Esophagus (tissue), 2 donors: Measurements from ENCODE around the gene CDC25B. TPM values are rescaled to one million over a fixed set of nuclear protein-coding genes. Genes with fewer than 3 reads are reported as not detected.

Source experiments
- H3K27ac ChIP-seq, 2 donors: one replicate each; pipeline ENCODE4 v1.5.1; 2013; ENCODE audit warnings: low read depth in 2 of 2, mild to moderate bottlenecking in 2 of 2, inconsistent platforms in 1 of 2, low read length in 1 of 2, moderate library complexity in 1 of 2
- H3K27me3 ChIP-seq, 2 donors: one replicate each; pipeline ENCODE4 v1.6.1; 2013; ENCODE audit warnings: low read length in 2 of 2, control low read depth in 1 of 2, mild to moderate bottlenecking in 1 of 2; ENCODE audit not compliant: insufficient read depth in 2 of 2, control insufficient read depth in 1 of 2
- H3K36me3 ChIP-seq, 2 donors: one replicate each; pipeline ENCODE4 v1.6.1; 2013; ENCODE audit warnings: low read length in 1 of 2; ENCODE audit not compliant: control insufficient read depth in 2 of 2, insufficient read depth in 2 of 2
- H3K4me1 ChIP-seq, 2 donors: one replicate each; pipeline ENCODE4 v1.6.1; 2013; ENCODE audit warnings: low read length in 1 of 2; ENCODE audit not compliant: control insufficient read depth in 2 of 2, insufficient read depth in 2 of 2
- H3K4me3 ChIP-seq, 2 donors: one replicate each; pipeline ENCODE4 v1.5.1; 2013; ENCODE audit warnings: low read length in 2 of 2, mild to moderate bottlenecking in 2 of 2, low read depth in 1 of 2, moderate library complexity in 1 of 2
- H3K9me3 ChIP-seq, 2 donors: one replicate each; pipeline ENCODE4 v1.6.1; 2013; ENCODE audit warnings: mild to moderate bottlenecking in 2 of 2, low read depth in 1 of 2, low read length in 1 of 2, moderate library complexity in 1 of 2; ENCODE audit not compliant: control insufficient read depth in 2 of 2, insufficient read depth in 1 of 2
- WGBS, 2 donors: extraction: QIAGEN DNeasy Blood & Tissue Kit; methylation state at CpG; one replicate each; pipeline ENCODE4 v1.1.7; 2013; 5-methylcytosine and 5-hydroxymethylcytosine counted together
- polyA plus RNA-seq, 2 donors: library from polyadenylated mRNA; stranded (reverse); fragments of 200-250 nt; gene quantifications; one replicate each; pipeline ENCODE4 v1.2.3, GENCODE V29; 2013
- donor health status: healthy with polysubstance abuse.
- donor health status: Bipolar disorder and iron deficiency.

Gene CDC25B
- polyA plus RNA-seq, 2 donors: 15.6 to 21.8 TPM

DNA sequence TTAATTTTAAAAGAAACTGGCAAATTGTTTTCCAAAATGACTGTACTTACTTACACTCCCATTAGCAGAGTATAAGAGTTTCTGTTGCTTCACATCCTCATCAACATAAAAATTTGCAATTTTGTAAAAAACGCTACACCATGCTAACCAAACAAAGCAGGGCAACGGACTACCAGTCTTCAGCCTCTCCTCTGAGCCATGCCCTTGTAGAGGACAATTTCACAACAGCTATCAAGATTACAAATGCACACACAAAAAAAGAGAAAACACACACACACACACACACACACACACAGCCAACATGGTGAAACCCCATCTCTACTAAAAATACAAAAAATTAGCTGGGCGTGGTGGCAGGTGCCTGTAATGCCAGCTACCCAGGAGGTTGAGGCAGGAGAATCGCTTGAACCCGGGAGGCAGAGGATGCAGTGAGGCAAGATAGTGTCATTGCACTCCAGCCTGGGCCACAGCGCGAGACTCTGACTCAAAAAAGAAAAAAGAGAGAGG lies 24.5 kb upstream of the CDC25B start:
- H3K36me3 ChIP-seq: no peaks in the 10 kb centered on the region
- peaks cover 3 to 8% of the 10 kb centered on the region in 2 donors for H3K4me1 ChIP-seq
- no peak overlapping the region for H3K27ac ChIP-seq
- H3K9me3 ChIP-seq: peaks cover 0 to 2% of the 10 kb centered on the region in 2 donors
- WGBS, 2 donors: 84 to 86% methylated on average over 7 of the region's 7 CpGs
- H3K27me3 ChIP-seq: no peaks in the 10 kb centered on the region
- no peak overlapping the region for H3K4me3 ChIP-seq

DNA sequence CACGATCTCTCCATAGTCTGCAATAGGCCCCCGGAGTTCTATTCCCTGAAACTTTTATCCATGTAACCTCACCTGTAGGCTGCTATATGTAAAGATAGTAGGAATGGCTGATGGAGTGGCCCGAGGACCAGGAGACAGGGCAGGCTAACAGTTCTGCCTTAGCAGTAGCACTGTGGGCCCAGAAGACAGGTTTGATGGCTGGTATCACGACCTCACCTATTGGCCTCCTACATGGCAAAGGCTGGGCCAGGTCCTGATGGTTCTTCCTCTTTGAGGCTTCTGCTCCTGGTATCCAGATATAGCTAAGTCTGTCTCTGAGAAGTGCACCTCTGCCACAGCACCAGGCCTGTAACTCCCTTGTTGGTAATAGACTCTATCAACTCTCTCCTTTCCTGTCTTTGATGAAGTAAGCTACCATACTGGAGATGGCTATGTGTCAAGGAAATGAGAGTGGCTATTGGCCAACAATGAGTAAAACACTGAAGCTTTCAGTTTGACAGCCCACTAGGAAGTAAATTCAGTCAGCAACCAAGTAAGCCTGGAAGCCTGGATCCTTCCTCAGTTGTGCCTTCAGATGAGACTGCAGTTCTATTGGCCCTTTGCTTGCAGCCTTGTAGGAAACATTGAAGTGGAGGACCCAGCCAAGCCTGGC lies 20.5 kb upstream of the CDC25B start:
- H3K4me3 ChIP-seq: no peak overlapping the region
- 93 to 96% methylated on average over 4 of the region's 4 CpGs for WGBS, 2 donors
- H3K4me1 ChIP-seq: peaks cover 7 to 8% of the 10 kb centered on the region in 2 donors
- no peaks in the 10 kb centered on the region for H3K36me3 ChIP-seq
- no peaks in the 10 kb centered on the region for H3K27me3 ChIP-seq
- no peaks in the 10 kb centered on the region for H3K9me3 ChIP-seq
- H3K27ac ChIP-seq: no peak overlapping the region

DNA sequence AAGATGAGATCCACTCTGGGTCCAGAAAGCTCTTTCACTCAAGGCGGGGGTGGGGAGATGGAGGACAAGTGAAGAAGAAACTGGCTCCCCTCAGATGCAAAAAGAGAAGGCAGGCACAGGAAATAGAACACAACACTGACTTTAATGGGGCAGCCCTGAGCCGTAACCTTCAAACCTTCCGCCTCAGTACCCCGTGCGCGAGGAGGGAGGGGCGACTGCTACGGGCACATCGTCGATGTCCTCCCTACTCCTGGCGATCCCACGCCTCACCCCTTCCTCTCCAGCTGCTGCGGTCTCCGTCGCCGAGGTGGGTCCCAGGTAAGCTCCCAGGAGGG lies 18.8 kb upstream of the CDC25B start:
- H3K27me3 ChIP-seq: no peaks in the 10 kb centered on the region
- H3K4me3 ChIP-seq: peak overlapping the region; percentile 39 to 52
- H3K4me1 ChIP-seq: peaks cover 7 to 14% of the 10 kb centered on the region in 2 donors
- H3K36me3 ChIP-seq: no peaks in the 10 kb centered on the region
- H3K27ac ChIP-seq: no peak overlapping the region
- 10 to 13% methylated on average over 15 to 16 of the region's 16 CpGs for WGBS, 2 donors
- no peaks in the 10 kb centered on the region for H3K9me3 ChIP-seq

DNA sequence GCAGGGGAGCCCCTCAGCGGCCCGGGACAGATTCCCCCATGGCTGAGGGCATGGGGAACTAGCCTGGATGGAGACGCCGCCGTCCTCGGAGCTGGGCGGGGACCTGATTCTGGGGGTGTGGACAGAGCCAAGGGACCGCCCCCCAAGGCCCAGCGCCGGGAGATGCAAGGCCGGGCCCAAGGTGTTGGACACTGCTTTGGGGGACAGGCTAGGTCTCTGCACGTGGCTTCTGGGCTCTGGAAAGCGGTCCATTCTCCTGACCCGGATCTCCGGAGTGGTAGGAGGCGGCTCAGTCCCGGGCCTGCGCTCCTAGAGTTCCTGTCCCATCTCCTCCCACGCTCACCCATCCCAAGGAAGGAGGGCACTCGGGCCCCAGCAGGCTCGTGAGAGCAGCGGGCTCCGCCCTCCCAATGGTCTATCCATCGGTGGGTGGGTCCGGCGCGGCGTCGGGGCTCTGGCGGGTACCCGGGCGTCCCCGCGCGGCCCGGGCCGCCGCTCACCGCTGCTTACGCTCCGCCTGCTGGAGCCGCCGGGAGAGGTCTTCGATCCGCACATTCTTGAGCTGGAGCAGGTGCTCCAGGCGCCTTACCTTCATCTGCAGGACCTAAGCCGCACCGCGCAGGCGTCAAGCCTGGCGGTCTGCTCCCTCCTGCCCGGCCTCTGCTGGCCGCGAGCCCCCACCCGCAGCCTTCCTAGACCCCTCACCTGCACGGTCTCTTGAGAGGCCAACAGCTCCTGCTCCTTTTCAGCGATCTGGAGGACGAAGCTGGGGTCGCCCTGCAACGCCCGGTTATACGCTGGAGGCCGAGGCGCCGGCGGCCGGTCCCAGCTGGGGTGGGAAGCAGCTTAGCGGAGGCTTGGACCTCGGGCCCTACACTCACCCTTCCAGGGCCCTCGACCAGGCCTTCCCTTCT lies 18.1 kb upstream of the CDC25B start:
- 2% methylated on average over 68 to 70 of the region's 70 CpGs for WGBS, 2 donors
- no peaks in the 10 kb centered on the region for H3K9me3 ChIP-seq
- no peaks in the 10 kb centered on the region for H3K27me3 ChIP-seq
- peaks cover 8 to 19% of the 10 kb centered on the region in 2 donors for H3K4me1 ChIP-seq
- H3K27ac ChIP-seq: no peak overlapping the region
- no peaks in the 10 kb centered on the region for H3K36me3 ChIP-seq
- peak overlapping the region; percentile 39 to 52 for H3K4me3 ChIP-seq

DNA sequence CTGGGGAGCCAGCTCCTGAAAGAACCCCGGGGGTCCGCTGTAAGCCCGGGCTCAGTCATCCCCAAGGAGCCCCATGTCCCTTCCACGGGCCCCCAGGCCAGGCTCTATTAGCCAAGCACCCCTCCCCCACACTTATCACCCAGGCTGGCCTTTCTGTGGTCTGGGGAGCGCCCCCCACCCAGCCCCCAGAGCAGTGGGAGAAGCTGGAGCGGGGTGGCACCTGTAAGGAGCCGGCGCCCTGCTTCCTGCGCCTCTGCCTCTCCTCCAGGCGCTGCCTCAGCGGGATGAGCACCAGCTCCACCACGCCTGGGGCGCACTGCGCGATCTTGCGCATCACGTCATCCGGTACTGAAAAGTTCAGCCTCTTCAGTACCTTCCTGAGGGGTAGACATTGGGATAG lies 17.1 kb upstream of the CDC25B start:
- Histone ChIP-seq H3K9me3 (no peaks in the 10 kb centered on the region), H3K4me1 (peaks cover 14 to 28% of the 10 kb centered on the region in 2 donors)
- 52 to 54% methylated on average over 18 of the region's 18 CpGs for WGBS, 2 donors

DNA sequence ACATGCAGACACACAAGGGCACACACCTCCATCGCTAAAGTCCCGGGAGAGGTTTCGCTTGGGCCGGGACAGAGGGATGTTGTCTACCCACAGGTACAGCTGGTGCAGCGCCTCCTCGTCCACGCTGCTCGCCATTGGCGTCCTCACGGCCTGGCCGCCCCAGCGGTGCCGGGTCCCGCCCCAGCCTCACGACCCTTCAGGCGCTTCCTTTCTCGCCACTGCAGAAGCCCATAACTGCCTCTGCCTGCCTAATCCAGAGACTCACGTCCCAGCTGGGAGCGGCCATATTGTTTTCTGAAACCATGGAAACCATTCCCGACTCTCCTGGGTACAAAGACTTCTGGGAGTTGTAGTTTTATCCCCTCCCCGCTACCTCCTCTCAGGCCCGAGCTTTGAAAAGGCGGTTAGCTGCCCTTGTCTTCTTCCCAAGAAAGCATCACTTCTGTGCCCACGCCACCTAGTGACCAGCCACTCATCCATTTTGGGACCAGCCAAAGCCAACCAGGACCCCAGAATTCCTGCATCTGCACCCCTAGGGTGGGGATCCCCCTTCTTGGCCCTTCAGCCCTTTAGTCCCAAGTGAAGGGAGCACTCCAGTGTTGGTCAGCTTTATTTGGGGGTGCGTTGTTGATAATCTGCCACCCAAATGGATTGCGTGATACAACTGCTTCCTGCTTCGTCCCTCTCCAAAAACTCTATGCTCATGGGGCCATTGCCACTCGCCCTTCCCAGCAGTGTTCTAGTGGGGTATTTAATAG lies 14.8 kb upstream of the CDC25B start, which contains the start of gene SPEF1:
Gene SPEF1 (minus strand): TSS at position 296 of the 758 bp plus-strand sequence. CDS start 161 bp downstream, at position 135.
- peak within 1 kb of the TSS; percentile 56 to 61 for H3K27ac ChIP-seq
- H3K4me3 ChIP-seq: peak within 1 kb of the TSS; percentile 26 to 33
- no peaks in the 10 kb centered on the region for H3K9me3 ChIP-seq
- peaks cover 0 to 9% of the 10 kb centered on the region in 2 donors for H3K36me3 ChIP-seq
- H3K4me1 ChIP-seq: peaks cover 25 to 49% of the 10 kb centered on the region in 2 donors
- 15% methylated on average over 28 of the region's 28 CpGs for WGBS, 2 donors
- no peaks in the 10 kb centered on the region for H3K27me3 ChIP-seq

More for the DNA sequence above, 17.1 kb upstream of the CDC25B start:
- Histone ChIP-seq H3K27me3 (no peaks in the 10 kb centered on the region), H3K27ac (no peak overlapping the region), H3K36me3 (peaks cover 0 to 5% of the 10 kb centered on the region in 2 donors), H3K4me3 (no peak overlapping the region)

DNA sequence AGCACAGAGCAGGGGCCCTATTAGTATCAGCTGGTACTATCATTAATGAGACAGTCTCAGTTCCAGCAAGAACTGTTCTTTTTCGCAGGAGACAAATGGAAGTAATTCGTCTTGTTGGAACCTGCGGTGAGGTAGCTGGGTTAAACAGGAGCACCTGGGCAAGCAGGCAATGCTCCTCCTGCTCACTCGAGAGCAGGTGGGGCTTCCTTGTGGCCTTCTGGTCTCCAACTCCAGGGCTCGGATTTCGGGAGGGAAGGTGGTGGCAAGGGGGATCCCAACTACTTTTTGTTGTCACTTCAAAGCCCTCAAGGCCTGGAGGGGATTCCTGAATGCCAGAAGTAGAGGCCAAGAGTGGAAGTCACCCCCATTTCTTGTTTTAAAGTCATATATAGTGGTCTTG lies 13.5 kb upstream of the CDC25B start:
- peak overlapping the region; percentile 16 to 77 for H3K27ac ChIP-seq
- WGBS, 2 donors: 53 to 80% methylated on average over 6 of the region's 6 CpGs
- no peak overlapping the region for H3K4me3 ChIP-seq
- no peaks in the 10 kb centered on the region for H3K9me3 ChIP-seq
- H3K36me3 ChIP-seq: peaks cover 0 to 9% of the 10 kb centered on the region in 2 donors
- H3K27me3 ChIP-seq: no peaks in the 10 kb centered on the region
- H3K4me1 ChIP-seq: peaks cover 25 to 47% of the 10 kb centered on the region in 2 donors

DNA sequence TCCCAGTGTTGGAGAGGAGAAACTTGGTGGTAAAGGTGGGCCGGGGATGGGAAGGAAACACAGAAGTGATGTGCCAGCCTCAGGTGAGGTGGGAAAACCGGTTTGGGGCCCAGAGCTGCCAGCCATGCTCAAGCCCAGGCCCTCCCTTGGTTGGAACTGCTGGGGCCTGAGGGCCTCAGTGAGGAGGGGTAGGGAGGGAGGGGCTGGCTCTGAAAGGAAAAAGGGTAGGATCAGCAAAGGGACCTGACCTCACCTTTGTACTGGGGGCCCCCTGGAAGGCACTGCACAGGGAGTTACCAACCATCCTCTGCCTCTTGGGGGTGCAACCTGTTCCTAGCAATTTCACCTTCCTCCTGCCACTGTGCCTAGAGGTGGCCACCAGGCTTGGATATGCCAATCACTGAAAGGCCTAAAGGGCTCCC lies 13.0 kb upstream of the CDC25B start:
- Histone ChIP-seq H3K4me3 (no peak overlapping the region), H3K27me3 (no peaks in the 10 kb centered on the region), H3K9me3 (no peaks in the 10 kb centered on the region), H3K4me1 (peaks cover 23 to 45% of the 10 kb centered on the region in 2 donors), H3K27ac (peak overlapping the region; percentile 16 to 77), H3K36me3 (peaks cover 0 to 9% of the 10 kb centered on the region in 2 donors)
- WGBS, 2 donors: 38 to 44% methylated on average over 2 of the region's 2 CpGs
